H1 (cell line): ENCODE data around the gene DDX51. TPM values are rescaled to one million over a fixed set of nuclear protein-coding genes. Genes with fewer than 3 reads are reported as not detected.

Source experiments
- BACH1 ChIP-seq: IDR thresholded peaks from 2 replicates; pipeline ENCODE4 v1.6.1; 2012; ENCODE audit warnings: low read length, improper control_type of control experiment
- EP300 ChIP-seq, 2 experiments: IDR thresholded peaks; 1 replicate in 1 of 2; 2 replicates in 1 of 2; pipeline ENCODE4 v1.6.1; 2011 to 2012; ENCODE audit warnings: low read depth in 2 of 2, low read length in 2 of 2, mild to moderate bottlenecking in 2 of 2, borderline replicate concordance in 1 of 2, inconsistent platforms in 1 of 2, moderate library complexity in 1 of 2
- RXRA ChIP-seq: IDR thresholded peaks from 2 replicates; pipeline ENCODE4 v1.6.1; 2011; ENCODE audit warnings: low read depth, mild to moderate bottlenecking, low read length, moderate library complexity; ENCODE audit not compliant: insufficient read depth
- SUZ12 ChIP-seq: fragments of 200-600 bp; sonication (generic); IDR thresholded peaks from 2 replicates; pipeline ENCODE4 v1.6.1; 2012; ENCODE audit warnings: mild to moderate bottlenecking, inconsistent platforms, low read length, moderate library complexity, mixed read lengths
- polyA plus RNA-seq, 7 experiments: library from polyadenylated mRNA; depleted of rRNA in 3 of 7; stranded (reverse) in 5 of 7; unstranded in 2 of 7; fragments of >200 nt in 5 of 7; fragments of 200-250 nt in 2 of 7; gene quantifications; 1 replicate in 5 of 7; 2 replicates in 1 of 7; 4 replicates in 1 of 7; pipeline versions ENCODE4 v1.2.1 to v1.2.3, GENCODE V29; 2011 to 2013; ENCODE audit warnings: missing spikeins in 2 of 7, mixed read lengths in 2 of 7
- total RNA-seq: library from RNA; stranded (reverse); fragmentation: NEBNext Ultra II Directional; extraction: Animal tissue kit (Norgen Biotek cat#: 25700); gene quantifications from 2 replicates; pipeline ENCODE4 v1.2.1, GENCODE V29; 2021

Gene DDX51
- total and polyA plus RNA-seq, 2 of the 8 experiments (the other 6 are each of a cell fraction or from before 2014, with no cell fraction given): 11.2 to 24.4 TPM

- TF ChIP-seq BACH1 (no peak), EP300 (IDR thresholded peaks at IDR 0.05; ENCODE audit: borderline replicate concordance in 1 of 2, low read depth in 2 of 2, low read length in 2 of 2) (no peak), SUZ12 (no peak), RXRA (no peak)
These were observed 17.8 kb upstream of the DDX51 start (continued) for GRCh38 chr12:132161796-132162507.
